ENCODE data around the gene PPP2R1A.

- TF ChIP-seq EZH2 (IDR thresholded peaks at IDR 0.05) (no peak), POLR2AphosphoS5 (IDR thresholded peaks at IDR 0.05; ENCODE audit: borderline replicate concordance, low read depth, low read length) (no peak)
Measured at GRCh38 chr19:52216401-52216800, 26.5 kb downstream of the PPP2R1A start.
